Measurements from ENCODE around the gene PANK2. TPM values are rescaled to one million over a fixed set of nuclear protein-coding genes. Genes with fewer than 3 reads are reported as not detected.

PANK2 gene
- total RNA-seq, 1 experiment from 2014 or later = 77.4 TPM

DNA sequence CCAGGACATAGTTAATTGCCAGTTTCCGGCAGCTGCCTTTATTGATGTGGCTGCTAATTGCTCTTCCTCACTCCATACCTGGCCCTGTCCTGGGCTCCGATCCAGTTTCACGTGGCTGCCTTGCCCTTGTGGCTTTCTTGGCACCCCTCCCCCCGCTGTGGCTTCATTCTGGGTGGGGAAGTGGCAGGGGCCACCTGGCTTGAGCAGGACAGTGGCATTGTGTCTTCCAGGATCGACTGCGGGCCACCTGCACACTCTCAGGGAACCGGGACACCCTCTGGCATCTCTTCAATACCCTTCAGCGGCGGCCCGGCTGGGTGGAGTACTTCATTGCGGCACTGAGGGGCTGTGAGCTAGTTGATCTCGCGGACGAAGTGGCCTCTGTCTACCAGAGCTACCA is 31.8 kb upstream of the PANK2 start:
- intact Hi-C loops (cut with micrococcal nuclease; ENCODE audit: unreplicated experiment) = loop anchor here (5.0 kb wide), 2 partner anchors 70 to 180 kb away; partner anchors contain the start of gene CENPB
- H3K27me3 ChIP-seq (replicated peaks; ENCODE audit: insufficient read depth, low read depth, low read length, poor library complexity) = no peaks in the 10 kb centered on the region
- ChIA-PET POLR2A (ENCODE audit: low non-redundant PET) (interaction anchor here (0.6 kb wide), 1 partner anchor 756 kb away, joined by 4 read pairs; no protein-coding TSS in a partner anchor), CTCF (no interaction called here)
- H3K36me3 ChIP-seq (ENCODE audit: insufficient read depth, low read length, poor library complexity, severe bottlenecking) = peaks cover 41% of the 10 kb centered on the region
- no TSS peak for BruUV-seq (replicated peaks)
- H3K9me3 ChIP-seq (ENCODE audit: low read depth, low read length, poor library complexity, severe bottlenecking) = no peaks in the 10 kb centered on the region
- H3K4me1 ChIP-seq (ENCODE audit: insufficient read depth, low read length, poor library complexity, severe bottlenecking) = no peaks in the 10 kb centered on the region
- DNase-seq (ENCODE audit: low spot score) = no peak
- no peak overlapping the region for H3K4me3 ChIP-seq (ENCODE audit: low read depth, low read length, poor library complexity, severe bottlenecking)
- peak overlapping the region; percentile 5 for H3K27ac ChIP-seq (ENCODE audit: low read depth, low read length, poor library complexity, severe bottlenecking)
- TF ChIP-seq CTCF (conservative IDR thresholded peaks at IDR 0.05; ENCODE audit: low read depth, low read length) = no peak
- TF ChIP-seq EZH2 (IDR thresholded peaks at IDR 0.05; ENCODE audit: borderline replicate concordance, low read depth, low read length, poor library complexity, severe bottlenecking) = no peak

- no peaks in the 10 kb centered on the region for H3K4me1 ChIP-seq (ENCODE audit: insufficient read depth, low read length, poor library complexity, severe bottlenecking)
- POLR2A ChIA-PET (ENCODE audit: low non-redundant PET) = no interaction called here
- no TSS peak for BruUV-seq (replicated peaks)
- DNase-seq (ENCODE audit: low spot score) = no peak
- peaks cover 54% of the 10 kb centered on the region for H3K36me3 ChIP-seq (ENCODE audit: insufficient read depth, low read length, poor library complexity, severe bottlenecking)
- no peaks in the 10 kb centered on the region for H3K9me3 ChIP-seq (ENCODE audit: low read depth, low read length, poor library complexity, severe bottlenecking)
- no peaks in the 10 kb centered on the region for H3K27me3 ChIP-seq (replicated peaks; ENCODE audit: insufficient read depth, low read depth, low read length, poor library complexity)
- TF ChIP-seq EZH2 (IDR thresholded peaks at IDR 0.05; ENCODE audit: borderline replicate concordance, low read depth, low read length, poor library complexity, severe bottlenecking) (no peak), CTCF (conservative IDR thresholded peaks at IDR 0.05; ENCODE audit: low read depth, low read length) (no peak)
- CTCF ChIA-PET = no interaction called here
- H3K27ac ChIP-seq (ENCODE audit: low read depth, low read length, poor library complexity, severe bottlenecking) = no peak overlapping the region
- intact Hi-C loops (cut with micrococcal nuclease; ENCODE audit: unreplicated experiment) = loop anchor here (5.0 kb wide), 2 partner anchors 71 to 181 kb away; partner anchors contain the start of gene CENPB
- H3K4me3 ChIP-seq (ENCODE audit: low read depth, low read length, poor library complexity, severe bottlenecking) = no peak overlapping the region
These were observed 30.5 kb upstream of the PANK2 start for GRCh38 chr20:3858689-3859088.

DNA sequence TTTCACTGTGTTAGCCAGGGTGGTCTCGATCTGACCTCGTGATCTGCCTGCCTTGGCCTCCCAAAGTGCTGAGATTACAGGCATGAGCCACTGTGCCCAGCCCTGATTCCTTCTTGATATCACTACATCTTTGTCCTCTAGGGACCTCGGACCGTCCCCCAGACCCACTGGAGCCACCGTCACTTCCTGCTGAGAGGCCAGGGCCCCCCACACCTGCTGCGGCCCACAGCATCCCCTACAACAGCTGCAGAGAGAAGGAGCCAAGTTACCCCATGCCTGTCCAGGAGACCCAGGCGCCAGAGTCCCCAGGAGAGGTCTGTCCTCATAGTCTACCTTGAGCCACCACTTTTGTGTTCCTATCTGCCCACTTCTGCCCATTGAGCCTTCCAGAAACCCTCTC is 28.0 kb upstream of the PANK2 start:
- no peaks in the 10 kb centered on the region for H3K4me1 ChIP-seq (ENCODE audit: insufficient read depth, low read length, poor library complexity, severe bottlenecking)
- DNase-seq (ENCODE audit: low spot score) = no peak
- TF ChIP-seq CTCF (conservative IDR thresholded peaks at IDR 0.05; ENCODE audit: low read depth, low read length) = no peak
- no peak for TF ChIP-seq EZH2 (IDR thresholded peaks at IDR 0.05; ENCODE audit: borderline replicate concordance, low read depth, low read length, poor library complexity, severe bottlenecking)
- no peak overlapping the region for H3K27ac ChIP-seq (ENCODE audit: low read depth, low read length, poor library complexity, severe bottlenecking)
- peaks cover 60% of the 10 kb centered on the region for H3K36me3 ChIP-seq (ENCODE audit: insufficient read depth, low read length, poor library complexity, severe bottlenecking)
- H3K27me3 ChIP-seq (replicated peaks; ENCODE audit: insufficient read depth, low read depth, low read length, poor library complexity) = no peaks in the 10 kb centered on the region
- ChIA-PET POLR2A (ENCODE audit: low non-redundant PET) (no interaction called here), CTCF (no interaction called here)
- intact Hi-C loops (cut with micrococcal nuclease; ENCODE audit: unreplicated experiment) = no loop called here
- H3K4me3 ChIP-seq (ENCODE audit: low read depth, low read length, poor library complexity, severe bottlenecking) = no peak overlapping the region
- no TSS peak for BruUV-seq (replicated peaks)
- H3K9me3 ChIP-seq (ENCODE audit: low read depth, low read length, poor library complexity, severe bottlenecking) = no peaks in the 10 kb centered on the region

Measured in A673 (cell line).